Measurements from ENCODE around the gene HOXB6.

The HOXB6 gene

GRCh38 chr17:48604770-48605329 lies at the start of gene HOXB6:
Gene HOXB6, minus strand, starts transcription at chr17:48604986. Its CDS starts 6,836 bp downstream, at chr17:48598150.
- no peak for DNase-seq (ENCODE audit: low read depth)

GRCh38 chr17:48649741-48650140 lies 45.0 kb upstream of the HOXB6 start:
- no peak for DNase-seq (ENCODE audit: low read depth)

- no peak for DNase-seq (ENCODE audit: low read depth)
Measured at GRCh38 chr17:48647963-48648245, 43.1 kb upstream of the HOXB6 start.

- no peak for DNase-seq (ENCODE audit: low read depth)
Measured at GRCh38 chr17:48647103-48647962, 42.5 kb upstream of the HOXB6 start.

- no peak for DNase-seq (ENCODE audit: low read depth)
Measured at GRCh38 chr17:48646183-48647102, 41.7 kb upstream of the HOXB6 start.

- DNase-seq (ENCODE audit: low read depth): no peak
Measured at GRCh38 chr17:48645639-48646182, 40.9 kb upstream of the HOXB6 start.

- no peak for DNase-seq (ENCODE audit: low read depth)
Measured at GRCh38 chr17:48644910-48645557, 40.2 kb upstream of the HOXB6 start.

GRCh38 chr17:48644159-48644558 lies 39.4 kb upstream of the HOXB6 start:
- no peak for DNase-seq (ENCODE audit: low read depth)

- no peak for DNase-seq (ENCODE audit: low read depth)
Measured at GRCh38 chr17:48643697-48644012, 38.9 kb upstream of the HOXB6 start.

- DNase-seq (ENCODE audit: low read depth): no peak
Measured at GRCh38 chr17:48642843-48643696, 38.3 kb upstream of the HOXB6 start.

- DNase-seq (ENCODE audit: low read depth): no peak
Measured at GRCh38 chr17:48642059-48642842, 37.5 kb upstream of the HOXB6 start.

GRCh38 chr17:48641541-48642058 lies 36.8 kb upstream of the HOXB6 start:
- DNase-seq (ENCODE audit: low read depth): no peak

- no peak for DNase-seq (ENCODE audit: low read depth)
Measured at GRCh38 chr17:48640858-48641180, 36.0 kb upstream of the HOXB6 start.

GRCh38 chr17:48639982-48640857 lies 35.4 kb upstream of the HOXB6 start:
- no peak for DNase-seq (ENCODE audit: low read depth)

GRCh38 chr17:48639136-48639535 lies 34.4 kb upstream of the HOXB6 start:
- DNase-seq (ENCODE audit: low read depth): no peak

GRCh38 chr17:48637323-48638260 lies 32.8 kb upstream of the HOXB6 start:
- DNase-seq (ENCODE audit: low read depth): no peak

- DNase-seq (ENCODE audit: low read depth): peak; percentile 61
Measured at GRCh38 chr17:48636177-48637018, 31.6 kb upstream of the HOXB6 start.

All from activated gamma-delta T cell treated with anti-CD3 and anti-CD28 coated beads, Interleukin-2, amount 50 U/mL, for 16 hours (primary cell).